Activated effector memory CD4-positive, alpha-beta T cell treated with Interleukin-2 at 50 U/mL for 16 hours (primary cell): Measurements from ENCODE around the gene HDHD2.
"Not testable (repeated sequence)": the region's sequence is repeated elsewhere in the genome, so short reads cannot be mapped to it uniquely, and the experiment has no call there.

Source experiments
- DNase-seq: peaks from one replicate; pipeline ENCODE4 v3.0.0-alpha.2; 2020

HDHD2 gene, protein sequence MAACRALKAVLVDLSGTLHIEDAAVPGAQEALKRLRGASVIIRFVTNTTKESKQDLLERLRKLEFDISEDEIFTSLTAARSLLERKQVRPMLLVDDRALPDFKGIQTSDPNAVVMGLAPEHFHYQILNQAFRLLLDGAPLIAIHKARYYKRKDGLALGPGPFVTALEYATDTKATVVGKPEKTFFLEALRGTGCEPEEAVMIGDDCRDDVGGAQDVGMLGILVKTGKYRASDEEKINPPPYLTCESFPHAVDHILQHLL

DNA sequence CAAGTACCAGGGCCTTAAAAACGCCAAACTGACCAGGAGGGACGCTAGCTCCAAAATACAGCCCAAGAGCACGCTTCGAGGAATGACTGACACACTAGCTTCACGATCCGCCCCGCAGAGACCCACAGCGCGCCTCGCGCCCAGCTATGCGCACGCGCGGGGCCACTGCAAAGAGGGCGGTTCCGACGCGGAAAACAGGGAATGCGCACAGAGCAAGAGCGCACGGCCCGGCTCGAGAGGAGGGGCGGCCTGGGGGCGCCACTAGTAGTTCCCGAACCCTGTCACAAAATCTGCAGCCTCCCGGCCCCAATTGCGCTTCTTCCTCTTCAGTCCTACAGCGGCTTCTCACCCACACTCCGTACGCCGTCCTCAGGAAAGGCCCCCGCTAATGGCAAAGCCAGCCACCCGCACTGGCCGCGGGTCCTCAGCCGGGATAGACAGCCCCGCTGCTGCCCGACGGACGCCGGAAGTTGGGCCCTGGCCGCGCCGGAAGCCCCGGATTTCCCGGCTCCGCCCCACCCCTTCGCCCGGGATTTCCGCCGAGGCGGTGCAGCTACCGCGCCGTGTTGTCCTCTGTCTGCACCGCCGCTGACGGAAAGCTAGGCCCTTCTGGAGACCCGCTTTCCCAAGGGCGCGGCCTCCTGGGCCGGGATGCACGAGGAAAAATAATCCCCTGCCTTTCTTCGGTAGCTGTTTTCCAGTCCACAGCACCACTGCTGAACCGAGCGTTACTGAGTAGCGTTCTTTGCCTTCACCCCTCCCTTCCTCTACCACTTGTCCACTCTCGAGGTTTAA is at the start of gene HDHD2:
TSS of gene HDHD2 (minus strand) at position 472 of the 795 bp plus-strand sequence. CDS start 14,061 bp downstream, outside the sequence.
- DNase-seq = peak; percentile 70

DNA sequence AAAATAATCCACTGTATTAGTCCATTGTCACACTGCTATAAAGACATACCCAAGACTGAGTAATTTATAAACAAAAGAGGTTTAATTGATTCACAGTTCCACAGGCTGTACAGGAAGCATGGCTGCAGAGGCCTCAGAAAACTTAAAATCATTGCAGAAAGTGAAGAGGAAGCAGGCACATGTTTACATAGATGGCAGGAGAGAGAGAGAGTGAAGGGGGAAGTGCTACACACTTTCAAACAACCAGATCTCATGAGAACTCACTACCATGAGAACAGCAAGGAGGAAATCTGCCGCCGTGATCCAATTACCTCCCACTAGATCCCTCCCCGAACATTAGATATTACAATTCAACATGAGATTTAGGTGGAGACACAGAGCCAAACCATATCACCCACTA is 45.7 kb upstream of the HDHD2 start:
- not testable (repeated sequence) for DNase-seq

DNA sequence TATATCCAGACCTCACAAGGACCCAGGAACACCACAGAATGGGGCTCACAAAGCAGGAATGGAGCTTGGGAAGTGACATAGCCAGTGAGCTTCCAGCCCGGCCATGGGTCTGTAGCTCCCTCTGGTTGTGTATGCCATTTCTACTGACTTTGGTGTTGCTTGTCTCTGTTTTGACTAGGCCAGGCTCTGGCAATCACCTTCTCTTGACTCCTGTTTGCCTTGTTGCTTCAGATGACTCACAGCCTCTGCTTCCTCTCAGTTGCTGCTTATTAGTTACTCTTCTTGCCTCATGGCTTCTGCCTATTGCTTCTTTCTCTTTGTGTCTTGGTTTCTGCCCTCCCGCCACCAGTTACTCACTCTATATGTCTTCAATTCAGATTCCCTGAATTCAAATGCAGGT is 41.7 kb upstream of the HDHD2 start:
- DNase-seq = no peak

DNA sequence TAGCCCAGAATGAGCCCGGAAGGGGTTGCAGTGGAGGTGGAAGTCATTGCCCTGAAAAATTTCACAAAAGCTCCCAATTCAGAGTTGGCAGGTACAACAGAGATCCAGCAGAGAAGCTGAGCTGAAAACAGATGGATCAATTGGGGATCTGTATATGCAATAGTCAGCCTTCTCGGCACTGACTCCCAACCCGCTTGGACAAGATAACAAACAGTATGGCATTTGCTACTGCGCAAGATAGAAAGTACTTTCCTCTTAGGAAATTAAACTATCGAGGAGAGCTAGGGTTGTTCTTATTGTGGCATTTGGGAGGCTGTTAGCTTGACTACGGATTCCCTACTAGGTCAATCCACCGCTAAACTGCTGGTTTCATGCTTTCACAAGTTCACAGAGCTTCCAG is 37.4 kb upstream of the HDHD2 start:
- DNase-seq = no peak

DNA sequence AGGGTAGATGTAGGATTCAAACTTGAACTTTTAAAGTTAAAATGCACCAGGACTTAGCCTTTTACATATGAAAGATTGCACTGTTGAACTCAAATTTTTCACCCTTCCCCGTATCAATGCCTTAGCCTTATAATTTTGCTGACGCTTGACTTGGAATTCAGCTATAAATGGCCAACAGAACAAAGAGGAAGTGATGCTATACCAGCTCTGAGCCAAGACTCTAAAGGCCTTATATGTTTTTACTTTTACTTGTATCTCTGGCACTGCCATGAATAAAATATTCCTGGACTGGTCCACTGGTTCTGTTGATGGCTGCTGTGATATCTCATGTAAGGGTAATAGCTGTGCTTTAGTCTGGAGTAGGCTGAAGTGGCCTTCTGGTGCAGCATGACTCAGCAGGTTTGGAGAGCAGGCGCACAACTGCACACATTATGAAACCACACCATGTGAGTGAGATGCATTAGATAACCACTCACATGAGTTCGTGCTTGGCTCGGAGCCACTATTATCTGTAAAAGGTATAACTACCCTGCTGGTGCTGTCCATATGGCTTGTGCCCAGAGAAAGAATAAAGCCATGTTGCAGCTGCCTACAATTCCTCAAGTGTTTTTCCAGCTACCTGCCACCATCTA is 34.2 kb upstream of the HDHD2 start:
- no peak for DNase-seq

DNA sequence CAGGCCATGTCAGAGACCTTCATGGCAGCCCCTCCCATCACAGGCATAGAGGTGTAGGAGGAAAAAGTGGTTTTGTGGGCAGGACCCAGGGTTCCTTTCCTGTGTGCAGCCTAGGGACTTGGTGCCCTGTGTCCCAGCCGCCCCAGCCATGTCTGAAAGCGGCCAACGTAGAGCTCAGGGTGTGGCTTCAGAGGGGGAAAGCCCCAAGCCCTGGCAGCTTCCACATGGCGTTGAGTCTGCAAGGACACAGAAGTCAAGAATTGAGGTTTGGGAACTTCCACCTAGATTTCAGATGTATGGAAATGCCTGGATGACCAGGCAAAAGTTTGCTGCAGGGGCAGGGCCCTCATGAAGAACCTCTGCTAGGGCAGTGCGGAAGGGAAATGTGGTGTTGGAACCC is 31.9 kb upstream of the HDHD2 start:
- DNase-seq = not testable (repeated sequence)

DNA sequence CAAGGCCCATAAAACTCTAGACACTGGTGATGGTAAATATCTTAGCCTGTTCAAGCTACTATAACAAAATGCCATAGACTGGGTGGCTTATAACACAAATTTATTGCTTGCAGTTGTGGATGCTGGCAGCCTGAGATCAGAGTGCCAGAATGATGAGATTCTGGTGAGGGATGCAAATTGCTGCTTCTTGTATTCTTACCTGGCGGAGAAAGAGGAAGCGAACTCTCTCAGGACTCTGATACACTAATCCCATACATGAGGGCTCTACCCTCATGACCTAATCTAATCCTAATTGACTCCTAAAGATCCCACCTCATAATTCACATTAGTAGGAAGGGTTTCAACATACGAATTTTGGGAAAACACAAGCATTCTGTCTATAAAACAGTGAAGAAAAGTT is 30.5 kb upstream of the HDHD2 start:
- no peak for DNase-seq

DNA sequence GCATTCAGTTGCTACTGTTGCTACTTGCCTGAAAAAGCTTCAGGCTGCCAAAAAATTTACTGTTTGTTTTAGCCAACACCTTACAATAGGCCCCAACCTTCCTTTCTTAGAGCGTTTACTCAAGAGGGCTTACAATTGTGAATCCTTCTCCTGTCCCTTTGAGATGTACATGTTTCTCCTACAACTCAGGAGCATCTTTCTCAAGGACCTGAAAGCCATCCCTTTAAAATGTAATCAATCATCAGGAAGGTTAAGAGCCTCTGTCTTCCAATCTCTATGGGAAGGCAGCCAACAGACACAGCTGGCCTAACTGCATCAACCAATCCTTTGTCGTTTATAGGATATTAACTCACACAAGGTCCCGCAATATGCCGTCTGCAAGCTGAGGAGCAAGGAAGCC is 29.2 kb upstream of the HDHD2 start:
- DNase-seq = no peak

DNA sequence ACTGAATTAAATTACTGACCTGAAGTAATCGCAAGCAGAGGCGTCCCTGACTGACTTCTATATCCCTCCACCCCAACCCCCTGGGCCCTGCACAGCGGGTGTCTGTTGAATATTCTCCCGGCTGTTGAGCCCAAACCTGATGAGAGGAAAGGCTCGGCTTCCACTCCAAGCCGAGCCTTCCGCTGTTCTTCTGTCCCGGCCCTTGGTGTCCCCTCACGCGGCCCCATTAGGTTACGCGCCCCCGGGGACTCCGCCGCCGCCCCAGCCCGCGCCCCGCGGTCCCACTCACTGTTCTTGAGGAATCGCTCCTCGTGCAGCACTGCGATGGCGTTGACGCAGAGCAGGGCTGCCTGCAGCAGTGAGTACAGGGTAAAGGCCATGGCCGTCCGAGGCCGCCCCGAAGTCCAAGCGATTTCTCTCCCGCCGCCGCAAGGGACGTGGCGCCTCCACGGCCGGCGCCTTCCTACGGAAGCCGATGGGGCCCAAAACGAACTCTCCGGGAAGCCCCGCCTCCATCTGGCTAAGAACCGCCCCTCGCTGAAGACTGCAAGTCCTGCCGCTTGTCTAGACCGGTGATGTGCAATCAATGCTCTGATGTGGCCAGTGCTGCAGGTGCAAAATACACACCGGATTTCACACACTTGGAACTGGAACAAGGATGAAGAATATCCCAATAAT is 25.7 kb upstream of the HDHD2 start, which contains the start of gene IER3IP1:
TSS of gene IER3IP1 (minus strand) at position 467 of the 678 bp plus-strand sequence. CDS start at position 380, 87 bp downstream.
- DNase-seq = peak; percentile 82

DNA sequence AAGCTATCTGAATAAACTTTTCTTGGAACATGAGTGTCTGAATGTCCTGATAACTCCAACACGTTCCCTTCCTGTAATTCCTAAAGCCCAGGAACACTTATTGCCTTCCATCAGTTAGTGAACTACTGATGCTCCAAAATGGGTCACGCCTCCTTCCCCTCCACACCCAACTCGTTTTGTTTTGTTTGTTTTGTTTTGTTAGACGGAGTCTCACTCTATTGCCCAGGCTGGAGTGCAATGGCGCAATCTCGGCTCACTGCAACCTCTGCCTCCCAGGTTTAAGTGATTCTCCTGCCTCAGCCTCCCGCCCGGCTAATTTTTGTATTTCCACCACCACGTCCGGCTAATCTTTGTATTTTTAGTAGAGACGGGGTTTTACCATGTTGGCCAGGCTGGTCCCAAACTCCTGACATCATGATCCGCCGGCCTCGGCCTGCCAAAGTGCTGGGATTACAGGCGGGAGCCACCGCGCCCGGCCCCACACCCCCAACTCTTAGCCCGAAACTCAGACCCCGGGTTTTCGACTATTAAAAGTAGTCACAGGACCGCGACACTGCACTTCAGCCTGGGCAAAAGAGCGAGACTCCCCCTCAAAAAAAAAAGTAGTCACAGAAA is 25.1 kb upstream of the HDHD2 start:
- no peak for DNase-seq

DNA sequence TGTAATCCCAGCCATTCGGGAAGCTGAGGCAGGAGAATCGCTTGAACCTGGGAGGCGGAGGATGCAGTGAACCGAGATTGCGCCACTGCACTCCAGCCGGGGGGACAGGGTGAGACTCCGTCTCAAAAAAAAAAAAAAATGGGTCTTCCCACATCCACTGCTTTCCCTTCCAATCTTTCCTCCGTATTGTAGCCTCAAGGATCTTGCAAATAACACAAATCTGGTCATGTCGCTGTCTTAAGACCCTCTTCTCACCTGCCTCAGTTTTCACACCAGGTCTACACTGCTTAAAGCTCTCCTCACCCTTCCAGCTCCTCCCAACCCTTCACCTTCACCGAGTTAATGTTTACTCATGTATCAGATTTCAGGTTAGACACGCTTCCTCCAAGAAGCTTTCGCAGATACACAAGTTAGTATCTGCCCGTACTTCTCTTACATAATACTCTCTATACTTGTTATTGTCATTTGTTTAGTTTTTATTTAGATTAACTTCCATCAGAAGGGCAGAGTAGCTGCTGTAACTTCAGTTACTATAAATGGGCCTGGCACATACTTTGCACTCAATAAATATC is 24.3 kb upstream of the HDHD2 start:
- DNase-seq = no peak

DNA sequence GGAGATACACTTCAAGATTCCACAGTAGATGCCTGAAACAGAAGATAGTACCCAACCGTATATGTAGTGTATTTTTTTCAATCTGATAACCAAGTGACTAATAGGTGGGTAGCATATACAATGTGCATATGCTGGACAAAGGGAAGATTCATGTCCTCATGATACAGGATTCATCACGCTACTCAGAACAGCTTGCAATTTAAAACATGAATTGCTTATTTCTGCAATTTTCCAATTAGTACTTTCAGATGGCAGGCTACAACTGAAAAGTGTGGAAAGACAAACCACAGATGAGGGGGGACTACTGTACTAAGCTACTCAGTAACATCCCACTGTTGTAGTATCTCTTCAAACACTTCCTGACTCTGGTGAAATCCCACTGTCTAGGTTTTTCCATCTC is 22.2 kb upstream of the HDHD2 start:
- no peak for DNase-seq

DNA sequence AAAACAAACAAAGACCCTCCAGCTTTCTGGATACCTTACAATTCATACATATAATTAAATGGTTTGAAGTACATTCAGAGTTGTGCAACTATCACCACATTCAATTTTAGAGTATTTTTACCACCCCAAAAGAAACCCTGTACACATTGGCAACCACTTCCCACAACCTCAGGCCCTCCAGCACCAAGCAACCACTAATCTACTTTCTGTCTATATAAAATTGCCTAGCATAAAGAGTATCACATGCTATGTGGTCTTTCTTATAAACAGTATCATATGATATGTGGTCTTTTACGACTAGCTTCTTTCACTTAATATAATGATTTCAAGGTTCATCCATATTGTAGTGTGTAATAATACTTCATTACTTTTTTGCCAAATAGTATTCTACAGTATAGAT is 18.6 kb upstream of the HDHD2 start:
- no peak for DNase-seq

DNA sequence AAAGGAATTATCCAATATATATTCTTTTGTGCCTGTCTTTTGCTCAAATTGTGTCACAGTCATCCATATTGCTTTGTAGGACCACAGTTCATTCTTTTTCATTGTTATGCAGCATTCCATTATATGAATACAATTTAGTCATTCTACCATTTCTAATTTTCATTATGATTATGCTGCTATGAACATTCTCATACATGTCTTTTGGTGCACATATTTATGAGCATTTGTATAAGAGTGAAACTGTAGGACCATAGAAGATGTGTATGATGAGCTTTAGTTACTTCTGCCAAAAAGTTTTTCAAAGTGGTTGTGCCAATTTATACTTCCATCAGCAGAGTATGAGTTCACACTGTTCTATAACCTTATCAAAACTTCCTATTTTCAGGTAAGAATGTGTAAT is 18.2 kb upstream of the HDHD2 start:
- no peak for DNase-seq

DNA sequence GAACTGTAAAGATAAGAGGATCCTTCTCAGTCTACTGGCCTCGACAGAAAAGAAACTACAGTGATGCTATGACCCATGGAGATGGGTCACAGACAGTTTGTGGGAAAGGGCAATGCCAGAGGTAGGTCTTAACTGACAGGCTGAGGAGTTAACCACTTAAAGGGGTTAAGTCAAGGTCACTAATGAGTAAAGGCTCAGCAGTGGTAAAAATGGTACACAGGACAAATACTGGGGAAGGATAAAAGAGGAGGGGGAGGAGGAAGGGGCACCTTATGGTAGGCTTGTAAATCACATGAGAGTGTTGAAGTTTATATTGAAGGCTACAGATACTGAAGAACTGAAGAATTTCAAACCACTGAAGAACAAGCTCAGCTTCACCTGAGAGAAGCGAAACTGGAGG is 16.0 kb upstream of the HDHD2 start:
- DNase-seq = no peak

DNA sequence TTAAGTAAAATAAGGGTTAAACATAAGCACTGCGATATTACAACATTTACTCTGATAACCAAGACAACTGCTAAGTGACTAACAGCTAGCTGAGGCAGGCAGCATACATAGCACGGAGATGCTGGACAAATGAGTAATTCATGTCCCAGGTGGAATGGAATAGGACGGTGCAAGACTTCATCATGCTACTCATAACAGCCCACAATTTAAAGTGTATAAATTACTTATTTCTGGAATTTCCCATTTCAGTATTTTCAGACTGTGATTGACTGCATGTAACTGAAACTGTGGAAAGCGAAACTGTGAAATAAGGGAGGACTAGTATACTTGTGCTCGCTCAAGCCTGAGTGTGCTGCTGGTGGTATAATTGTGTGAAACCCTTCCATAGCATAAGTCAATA is 12.9 kb upstream of the HDHD2 start:
- no peak for DNase-seq

DNA sequence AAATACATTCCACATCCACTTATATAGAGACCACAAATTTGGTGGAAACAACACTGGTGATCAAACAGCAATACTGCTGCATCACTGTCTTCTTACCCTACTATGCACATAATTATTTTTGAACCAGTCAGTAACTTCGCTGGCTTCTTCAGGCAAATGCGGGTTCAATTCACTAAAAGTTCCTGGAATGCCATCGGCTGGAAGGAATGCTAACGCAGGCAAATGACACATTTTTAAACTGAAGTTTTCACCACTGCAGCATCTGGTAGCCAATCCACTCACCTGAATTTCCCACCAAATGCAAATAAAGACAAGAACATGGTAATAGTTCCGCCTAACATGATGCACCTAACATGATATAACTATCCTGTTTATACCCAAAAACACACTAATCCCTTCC is 10.0 kb upstream of the HDHD2 start:
- no peak for DNase-seq

DNA sequence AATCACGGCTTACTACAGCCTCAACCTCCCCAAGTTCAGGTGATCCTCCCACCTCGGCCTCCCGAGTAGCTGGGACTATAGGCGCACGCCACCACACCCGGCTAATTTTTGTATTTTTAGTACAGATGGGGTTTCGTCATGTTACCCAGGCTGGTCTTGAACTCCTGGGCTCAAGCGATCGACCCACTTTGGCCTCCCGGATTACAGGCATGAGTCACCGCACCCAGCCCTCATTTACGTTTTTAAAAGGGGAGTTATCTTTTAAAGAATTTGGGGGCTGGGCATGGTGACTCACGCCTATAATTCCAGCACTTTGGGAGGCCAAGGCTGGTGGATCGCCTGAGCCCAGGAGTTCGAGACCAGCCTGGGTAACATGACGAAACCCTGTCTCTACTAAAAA is 8.1 kb upstream of the HDHD2 start:
- DNase-seq = not testable (repeated sequence)

DNA sequence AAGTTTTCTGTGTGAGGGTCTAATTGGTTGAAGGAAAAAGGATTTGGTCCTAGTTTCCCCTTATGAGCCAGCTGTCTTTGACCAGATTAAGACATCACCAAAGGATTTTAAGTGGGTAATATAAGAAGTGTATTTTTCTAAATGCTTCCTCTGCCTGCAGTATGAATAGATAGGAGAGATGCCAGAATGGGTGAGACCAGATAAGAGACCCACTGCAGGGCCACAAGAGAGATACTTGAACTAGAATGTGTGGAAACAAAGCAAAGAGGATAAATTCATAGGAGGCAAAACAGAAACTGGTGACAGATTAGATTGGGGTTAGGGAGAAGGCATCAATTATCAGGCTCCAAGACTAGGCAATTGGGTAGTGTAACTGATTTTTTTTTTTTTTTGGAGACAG is 1.1 kb upstream of the HDHD2 start:
- no peak for DNase-seq

DNA sequence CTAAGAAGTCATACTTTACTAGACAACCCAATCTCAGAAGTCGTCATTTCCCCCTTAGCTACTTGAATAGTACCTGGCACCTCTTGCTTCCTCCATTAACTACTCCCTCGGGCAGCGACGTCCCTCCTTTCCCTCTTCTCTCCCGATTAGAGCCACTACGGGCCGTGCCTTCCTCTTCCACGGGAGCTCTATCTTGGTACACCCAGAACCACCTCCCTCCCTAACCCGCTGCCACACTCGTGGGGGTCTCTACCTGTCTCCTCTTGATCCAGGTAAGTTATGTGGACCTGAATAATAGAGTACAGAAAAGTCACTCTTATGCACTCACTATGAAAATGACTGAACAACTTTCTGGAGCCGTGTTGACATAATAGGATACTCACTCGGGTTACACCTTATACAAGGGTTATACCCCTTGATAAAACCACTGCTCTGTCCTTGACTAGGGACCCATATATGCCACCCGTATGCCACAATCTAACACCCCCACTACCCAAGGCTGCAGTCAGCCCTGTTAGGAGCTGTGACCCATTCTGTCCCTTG is 595 bp upstream of the HDHD2 start:
- no peak for DNase-seq

DNA sequence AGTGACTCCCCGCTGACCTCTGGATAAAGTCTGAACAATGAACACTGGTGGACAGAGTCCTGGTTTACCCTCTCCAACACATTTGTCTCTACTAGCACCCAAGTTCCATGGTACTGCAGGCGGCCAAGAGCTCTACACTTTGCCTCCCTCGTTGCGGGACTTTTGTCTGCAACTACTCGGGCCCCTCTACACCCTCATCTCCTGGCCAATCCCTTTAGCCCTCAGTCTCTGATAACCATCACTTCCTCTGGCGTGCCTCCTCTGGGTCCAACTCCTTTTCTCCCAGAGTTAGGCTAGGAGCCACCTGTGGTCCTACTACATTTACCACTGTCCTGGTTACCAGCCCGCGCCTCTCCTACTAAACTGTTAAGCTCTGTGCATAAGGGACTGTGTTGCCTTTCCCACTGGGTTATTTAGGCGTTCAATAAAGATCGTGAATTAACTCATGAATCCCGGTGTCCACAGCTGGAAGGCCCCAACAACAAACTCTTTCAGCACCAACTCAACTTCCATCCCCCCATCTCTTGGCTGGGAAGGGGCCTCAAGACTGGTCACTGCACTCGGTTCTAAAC is 757 bp downstream of the HDHD2 start:
- no peak for DNase-seq

DNA sequence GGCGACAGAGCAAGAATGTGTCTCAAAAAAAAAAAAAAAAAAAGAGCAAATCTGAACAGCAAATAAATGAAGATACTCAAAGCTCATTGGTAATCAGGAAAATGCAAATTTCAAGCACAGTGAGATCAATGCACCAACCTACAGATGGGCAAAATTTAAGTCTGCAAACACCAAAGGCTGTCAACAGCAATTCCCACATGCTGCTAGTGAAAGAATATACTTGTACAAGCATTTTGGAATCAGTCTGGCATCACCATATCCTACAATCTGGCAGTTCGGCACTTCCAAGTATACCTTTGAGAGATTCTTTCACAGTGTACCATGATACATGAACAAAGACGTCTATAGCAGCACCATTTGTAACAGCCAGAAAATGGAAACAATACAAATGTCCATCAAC is 4.1 kb downstream of the HDHD2 start:
- no peak for DNase-seq
